ENCODE results near the gene ZNF605. TPM values are rescaled to one million over a fixed set of nuclear protein-coding genes. Genes with fewer than 3 reads are reported as not detected.

Gene ZNF605
- total and polyA plus RNA-seq, 10 of the 15 experiments (the other 5 are each of a cell fraction or from before 2014, with no cell fraction given), result 0.95 to 4.8 (median 2.5) TPM

GRCh38 chr12:132908145-132909029 lies 47.7 kb downstream of the ZNF605 start (continued):
- TF ChIP-seq LARP7 (IDR thresholded peaks at IDR 0.05) (no peak), BMI1 (IDR thresholded peaks at IDR 0.05; ENCODE audit: borderline replicate concordance) (peak; percentile 91), IRF3 (IDR thresholded peaks at IDR 0.05) (peak; percentile 74; the same call in 1 of the 2 replicates), ZBED1 (IDR thresholded peaks at IDR 0.05; ENCODE audit: borderline replicate concordance) (no peak), PKNOX1 (IDR thresholded peaks at IDR 0.05) (peak; percentile 98), IKZF1 (conservative IDR thresholded peaks at IDR 0.05) (0 out of 2 replicates have a peak, but pooled peaks have one; percentile 30), SUPT20H (IDR thresholded peaks at IDR 0.05; ENCODE audit: borderline replicate concordance, control insufficient read depth, low read depth, low read length) (no peak), ZNF384 (IDR thresholded peaks at IDR 0.05; ENCODE audit: borderline replicate concordance, low read depth, low read length) (no peak), PAX8 (IDR thresholded peaks at IDR 0.05) (no peak), POLR2AphosphoS5 (IDR thresholded peaks at IDR 0.05; ENCODE audit: low read length) (peak; percentile 66; the same call in 1 of the 2 replicates), GABPA (IDR thresholded peaks at IDR 0.05; ENCODE audit: low read depth) (no peak), ZBTB40 (IDR thresholded peaks at IDR 0.05; ENCODE audit: borderline replicate concordance) (peak; percentile 51), ZZZ3 (IDR thresholded peaks at IDR 0.05; ENCODE audit: control insufficient read depth, insufficient read length, low read depth) (no peak), TCF3 (IDR thresholded peaks at IDR 0.05; ENCODE audit: borderline replicate concordance, insufficient read depth, low read depth, low read length) (no peak), REST (IDR thresholded peaks at IDR 0.05; ENCODE audit: low read depth, low read length) (no peak)
- TF ChIP-seq, protein P1, sequence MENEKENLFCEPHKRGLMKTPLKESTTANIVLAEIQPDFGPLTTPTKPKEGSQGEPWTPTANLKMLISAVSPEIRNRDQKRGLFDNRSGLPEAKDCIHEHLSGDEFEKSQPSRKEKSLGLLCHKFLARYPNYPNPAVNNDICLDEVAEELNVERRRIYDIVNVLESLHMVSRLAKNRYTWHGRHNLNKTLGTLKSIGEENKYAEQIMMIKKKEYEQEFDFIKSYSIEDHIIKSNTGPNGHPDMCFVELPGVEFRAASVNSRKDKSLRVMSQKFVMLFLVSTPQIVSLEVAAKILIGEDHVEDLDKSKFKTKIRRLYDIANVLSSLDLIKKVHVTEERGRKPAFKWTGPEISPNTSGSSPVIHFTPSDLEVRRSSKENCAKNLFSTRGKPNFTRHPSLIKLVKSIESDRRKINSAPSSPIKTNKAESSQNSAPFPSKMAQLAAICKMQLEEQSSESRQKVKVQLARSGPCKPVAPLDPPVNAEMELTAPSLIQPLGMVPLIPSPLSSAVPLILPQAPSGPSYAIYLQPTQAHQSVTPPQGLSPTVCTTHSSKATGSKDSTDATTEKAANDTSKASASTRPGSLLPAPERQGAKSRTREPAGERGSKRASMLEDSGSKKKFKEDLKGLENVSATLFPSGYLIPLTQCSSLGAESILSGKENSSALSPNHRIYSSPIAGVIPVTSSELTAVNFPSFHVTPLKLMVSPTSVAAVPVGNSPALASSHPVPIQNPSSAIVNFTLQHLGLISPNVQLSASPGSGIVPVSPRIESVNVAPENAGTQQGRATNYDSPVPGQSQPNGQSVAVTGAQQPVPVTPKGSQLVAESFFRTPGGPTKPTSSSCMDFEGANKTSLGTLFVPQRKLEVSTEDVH (IDR thresholded peaks at IDR 0.05; ENCODE audit: low read depth, partially characterized antibody), result no peak

Measured in GM12878 (cell line).